Measurements from ENCODE around the gene FAM114A1. TPM values are rescaled to one million over a fixed set of nuclear protein-coding genes. Genes with fewer than 3 reads are reported as not detected.

The FAM114A1 gene
- total and polyA plus RNA-seq, 2 of the 4 experiments (the other 2 are of a cell fraction), result 135 to 649 TPM

DNA sequence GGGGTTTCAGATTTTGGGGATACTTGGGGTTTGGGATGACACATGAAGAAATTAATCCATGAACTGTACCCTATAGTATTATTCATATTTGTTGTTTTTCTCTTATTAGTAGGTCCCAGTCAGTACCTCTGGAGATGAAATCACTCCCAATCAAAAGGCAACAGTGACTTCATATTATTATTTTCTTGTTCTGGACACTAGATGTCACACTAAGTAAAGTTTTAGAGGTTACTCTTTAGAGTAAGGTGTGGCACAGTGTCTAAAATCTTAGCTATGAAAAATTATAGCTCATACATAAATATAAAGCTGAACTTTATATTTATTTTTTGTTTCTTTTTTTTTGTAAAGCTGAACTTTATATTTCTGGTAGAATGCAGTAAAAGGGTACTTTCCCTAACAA, 35.1 kb downstream of the FAM114A1 start:
- Histone ChIP-seq H4K20me1 (ENCODE audit: insufficient read depth, low read length) (peaks cover 4% of the 10 kb centered on the region; the same call in 1 of the 2 replicates), H2BK15ac (ENCODE audit: low read depth, low read length) (no peak overlapping the region), H3K4ac (ENCODE audit: low read depth, low read length) (no peak overlapping the region), H3K27me3 (ENCODE audit: control insufficient read depth, insufficient read depth, low read length) (no peaks in the 10 kb centered on the region), H3K27ac (ENCODE audit: insufficient read depth, low read length) (no peak overlapping the region), H2AK9ac (replicated peaks; ENCODE audit: low read depth, low read length, poor library complexity) (no peak overlapping the region), H3K9ac (ENCODE audit: low read depth, low read length) (no peak overlapping the region), H4K8ac (ENCODE audit: low read depth in 2 of 2, low read length in 2 of 2) (no peak overlapping the region), H3K4me2 (ENCODE audit: low read depth, low read length) (no peak overlapping the region), H3K9me3 (ENCODE audit: control insufficient read depth, insufficient read depth, low read length) (no peaks in the 10 kb centered on the region), H2AK5ac (ENCODE audit: low read depth, low read length) (no peak overlapping the region), H3K79me1 (ENCODE audit: low read depth in 1 of 2, low read length in 2 of 2) (peaks cover 49 to 75% of the 10 kb centered on the region in 2 experiments), H2BK20ac (ENCODE audit: low read depth, low read length) (no peak overlapping the region), H4K5ac (ENCODE audit: low read depth, low read length) (no peak overlapping the region; the same call in 1 of the 2 replicates), H2AFZ (replicated peaks; ENCODE audit: low read length, poor library complexity) (no peak overlapping the region), H3K14ac (replicated peaks; ENCODE audit: low read depth, low read length) (no peak overlapping the region), H3K23ac (ENCODE audit: low read depth, low read length) (no peak overlapping the region), H3K18ac (ENCODE audit: low read depth, low read length) (no peak overlapping the region), H4K91ac (ENCODE audit: insufficient read depth, low read depth, low read length) (no peak overlapping the region), H3K36me3 (ENCODE audit: control insufficient read depth, insufficient read depth, low read length) (peaks cover 47% of the 10 kb centered on the region), H3K4me3 (ENCODE audit: insufficient read depth, low read depth, low read length) (no peak overlapping the region), H3K4me1 (ENCODE audit: control insufficient read depth, insufficient read depth, low read length) (0 out of 2 replicates have a peak, but pooled peaks cover 2% of the 10 kb centered on the region), H2BK5ac (ENCODE audit: low read depth, low read length, poor library complexity, severe bottlenecking) (no peak overlapping the region), H3K9me1 (ENCODE audit: insufficient read depth, low read length) (0 out of 2 replicates have a peak, but pooled peaks cover 6% of the 10 kb centered on the region), H3K56ac (ENCODE audit: extremely low read depth, insufficient read depth, low read length) (no peak overlapping the region), H2BK120ac (ENCODE audit: low read depth, low read length) (no peak overlapping the region)
- TF ChIP-seq CHD1 (IDR thresholded peaks at IDR 0.05; ENCODE audit: low read depth, low read length) (no peak), BHLHE40 (IDR thresholded peaks at IDR 0.05; ENCODE audit: low read depth, low read length) (no peak), RAD21 (IDR thresholded peaks at IDR 0.05; ENCODE audit: low read length) (peak; percentile 35), MAZ (IDR thresholded peaks at IDR 0.05; ENCODE audit: borderline replicate concordance, low read depth, low read length) (no peak), NFE2L2 (IDR thresholded peaks at IDR 0.05; ENCODE audit: low read depth, low read length) (no peak), RCOR1 (IDR thresholded peaks at IDR 0.05; ENCODE audit: insufficient replicate concordance, low read length) (no peak), FOS (IDR thresholded peaks at IDR 0.05; ENCODE audit: low read depth, low read length) (no peak), MXI1 (IDR thresholded peaks at IDR 0.05; ENCODE audit: borderline replicate concordance, low read depth, low read length) (no peak), MAFK (IDR thresholded peaks at IDR 0.05; ENCODE audit: low read depth, low read length) (no peak)
- TF ChIP-seq, protein P1, sequence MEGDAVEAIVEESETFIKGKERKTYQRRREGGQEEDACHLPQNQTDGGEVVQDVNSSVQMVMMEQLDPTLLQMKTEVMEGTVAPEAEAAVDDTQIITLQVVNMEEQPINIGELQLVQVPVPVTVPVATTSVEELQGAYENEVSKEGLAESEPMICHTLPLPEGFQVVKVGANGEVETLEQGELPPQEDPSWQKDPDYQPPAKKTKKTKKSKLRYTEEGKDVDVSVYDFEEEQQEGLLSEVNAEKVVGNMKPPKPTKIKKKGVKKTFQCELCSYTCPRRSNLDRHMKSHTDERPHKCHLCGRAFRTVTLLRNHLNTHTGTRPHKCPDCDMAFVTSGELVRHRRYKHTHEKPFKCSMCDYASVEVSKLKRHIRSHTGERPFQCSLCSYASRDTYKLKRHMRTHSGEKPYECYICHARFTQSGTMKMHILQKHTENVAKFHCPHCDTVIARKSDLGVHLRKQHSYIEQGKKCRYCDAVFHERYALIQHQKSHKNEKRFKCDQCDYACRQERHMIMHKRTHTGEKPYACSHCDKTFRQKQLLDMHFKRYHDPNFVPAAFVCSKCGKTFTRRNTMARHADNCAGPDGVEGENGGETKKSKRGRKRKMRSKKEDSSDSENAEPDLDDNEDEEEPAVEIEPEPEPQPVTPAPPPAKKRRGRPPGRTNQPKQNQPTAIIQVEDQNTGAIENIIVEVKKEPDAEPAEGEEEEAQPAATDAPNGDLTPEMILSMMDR (conservative IDR thresholded peaks at IDR 0.05; ENCODE audit: low read depth, low read length), result peak; percentile 30; the same call in 1 of the 2 replicates
- TF ChIP-seq, protein P2, sequence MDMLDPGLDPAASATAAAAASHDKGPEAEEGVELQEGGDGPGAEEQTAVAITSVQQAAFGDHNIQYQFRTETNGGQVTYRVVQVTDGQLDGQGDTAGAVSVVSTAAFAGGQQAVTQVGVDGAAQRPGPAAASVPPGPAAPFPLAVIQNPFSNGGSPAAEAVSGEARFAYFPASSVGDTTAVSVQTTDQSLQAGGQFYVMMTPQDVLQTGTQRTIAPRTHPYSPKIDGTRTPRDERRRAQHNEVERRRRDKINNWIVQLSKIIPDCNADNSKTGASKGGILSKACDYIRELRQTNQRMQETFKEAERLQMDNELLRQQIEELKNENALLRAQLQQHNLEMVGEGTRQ (IDR thresholded peaks at IDR 0.05; ENCODE audit: low read depth, low read length), result no peak
- BruUV-seq (replicated peaks), result no TSS peak
- ChIA-PET CTCF (interaction anchor here (0.5 kb wide), 1 partner anchor 69 kb away, joined by 3 read pairs; no protein-coding TSS in a partner anchor), POLR2A (ENCODE audit: unreplicated experiment) (interaction anchor here (0.5 kb wide), 1 partner anchor 54 kb away, joined by 3 read pairs; no protein-coding TSS in a partner anchor)
- DNase-seq, result no peak
- dilution Hi-C loops (cut with HindIII; ENCODE audit: low sequenced_read_pairs, unreplicated experiment) (no loop called here), intact Hi-C loops (cut with micrococcal nuclease) (loop anchor here (2.0 kb wide), 1 partner anchor 232 kb away; no protein-coding TSS in a partner anchor), in situ Hi-C loops (cut with MboI; ENCODE audit: low sequenced_read_pairs) (no loop called here)
- peak; percentile 40; the same call in 1 of the 2 replicates for ATAC-seq (ENCODE audit: low read depth)
